GM23248 (cell line): ENCODE data around the gene CFDP1.

ENCODE experiments used
- EZH2 ChIP-seq: fragments of 200-600 bp; sonication (generic); IDR thresholded peaks from 2 replicates; pipeline ENCODE4 v1.6.1; 2018; ENCODE audit warnings: antibody characterized with exemption, mild to moderate bottlenecking; ENCODE audit not compliant: insufficient read depth, poor library complexity, severe bottlenecking
- EZH2phosphoT487 ChIP-seq: fragments of 200-600 bp; sonication (generic); IDR thresholded peaks from 2 replicates; pipeline ENCODE4 v1.6.1; 2018; ENCODE audit warnings: antibody characterized with exemption, moderate library complexity, mild to moderate bottlenecking, low read depth; ENCODE audit not compliant: insufficient read depth

DNA sequence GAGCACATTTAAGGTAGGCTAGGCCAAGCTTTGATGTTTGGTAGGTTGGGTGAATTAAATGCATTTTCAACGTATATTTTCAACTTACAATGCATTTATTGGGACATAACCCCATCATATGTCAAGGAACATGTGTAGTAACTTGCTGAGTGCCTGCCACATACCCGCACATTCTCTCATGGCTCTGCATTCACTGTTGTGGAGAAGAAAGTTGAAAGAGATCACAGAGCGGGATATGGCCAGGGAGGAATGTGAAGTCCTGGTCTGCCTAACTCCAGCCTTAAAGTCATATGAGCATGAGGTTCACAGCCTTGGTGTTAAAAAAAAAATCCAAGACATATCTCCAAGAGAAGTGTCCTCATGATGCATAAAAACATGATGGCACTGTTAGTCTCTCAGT, 79.1 kb downstream of the CFDP1 start:
- TF ChIP-seq EZH2, result no peak
- TF ChIP-seq EZH2phosphoT487, result no peak
